IPS-20b (cell line): ENCODE data around the gene ZNF333.
"Not testable (repeated sequence)": the region's sequence is repeated elsewhere in the genome, so short reads cannot be mapped to it uniquely, and the experiment has no call there.

Source experiments
- H3K27ac ChIP-seq: one replicate; pipeline ENCODE4 v1.5.1; 2013; ENCODE audit warnings: low read length
- H3K27me3 ChIP-seq: 2 replicates; pipeline ENCODE4 v1.6.1; 2013; ENCODE audit warnings: mild to moderate bottlenecking, low read length, inconsistent platforms; ENCODE audit not compliant: insufficient read depth
- H3K36me3 ChIP-seq: 2 replicates; pipeline ENCODE4 v1.6.1; 2013; ENCODE audit warnings: low read depth, mild to moderate bottlenecking, inconsistent platforms, low read length, moderate library complexity; ENCODE audit not compliant: insufficient read depth
- H3K4me1 ChIP-seq: 2 replicates; pipeline ENCODE4 v1.6.1; 2013; ENCODE audit warnings: mild to moderate bottlenecking, control low read depth, inconsistent platforms, low read length, moderate library complexity; ENCODE audit not compliant: insufficient read depth
- H3K4me3 ChIP-seq: 2 replicates; pipeline ENCODE4 v1.5.1; 2013; ENCODE audit warnings: mild to moderate bottlenecking, low read length, inconsistent platforms
- H3K9ac ChIP-seq: 2 replicates; pipeline ENCODE4 v1.6.1; 2013; ENCODE audit warnings: low read depth, mild to moderate bottlenecking, inconsistent platforms, low read length, moderate library complexity
- H3K9me3 ChIP-seq: 2 replicates; pipeline ENCODE4 v1.6.1; 2013; ENCODE audit warnings: mild to moderate bottlenecking, low read depth, low read length, inconsistent platforms; ENCODE audit not compliant: insufficient read depth

ZNF333 gene

GRCh38 chr19:14781713-14782536 lies 92.1 kb downstream of the ZNF333 start:
- not testable (repeated sequence) for H3K4me1 ChIP-seq, H3K4me3 ChIP-seq, H3K9me3 ChIP-seq, H3K36me3 ChIP-seq, H3K27ac ChIP-seq, H3K9ac ChIP-seq, H3K27me3 ChIP-seq

GRCh38 chr19:14782626-14783409 lies 93.0 kb downstream of the ZNF333 start:
- Histone ChIP-seq H3K4me1 (no peaks in the 10 kb centered on the region), H3K4me3 (no peak overlapping the region), H3K27ac (no peak overlapping the region)

More at GRCh38 chr19:14782626-14783409, 93.0 kb downstream of the ZNF333 start:
- Histone ChIP-seq H3K9ac (no peak overlapping the region), H3K9me3 (no peaks in the 10 kb centered on the region), H3K36me3 (no peaks in the 10 kb centered on the region), H3K27me3 (no peaks in the 10 kb centered on the region)
